Stimulated activated CD4-positive, alpha-beta T cell treated with anti-CD3 and anti-CD28 coated beads, TNF-alpha, amount 100 ng/mL, for 1 hour (primary cell): Measurements from ENCODE around the gene TMC5.
"Not testable (repeated sequence)": the region's sequence is repeated elsewhere in the genome, so short reads cannot be mapped to it uniquely, and the experiment has no call there.

Experiments used
- DNase-seq, 3 donors: peaks; one replicate each; pipeline ENCODE4 v3.0.0-alpha.2; 2020; ENCODE audit warnings: low read depth in 3 of 3, low spot score in 1 of 3

Gene TMC5

GRCh38 chr16:19417640-19418039 lies at the start of gene TMC5:
Gene TMC5, plus strand, starts transcription at chr16:19417883. Its CDS starts 22,156 bp downstream, at chr16:19440039.
- DNase-seq, result no peak

- DNase-seq, result not testable (repeated sequence)
These were observed 45.1 kb upstream of the TMC5 start for GRCh38 chr16:19372541-19372940.

GRCh38 chr16:19374402-19374801 lies 43.3 kb upstream of the TMC5 start:
- no peak for DNase-seq

GRCh38 chr16:19375561-19376158 lies 42.0 kb upstream of the TMC5 start:
- peak in 1 of 3 donors; percentile 3 for DNase-seq

DNA sequence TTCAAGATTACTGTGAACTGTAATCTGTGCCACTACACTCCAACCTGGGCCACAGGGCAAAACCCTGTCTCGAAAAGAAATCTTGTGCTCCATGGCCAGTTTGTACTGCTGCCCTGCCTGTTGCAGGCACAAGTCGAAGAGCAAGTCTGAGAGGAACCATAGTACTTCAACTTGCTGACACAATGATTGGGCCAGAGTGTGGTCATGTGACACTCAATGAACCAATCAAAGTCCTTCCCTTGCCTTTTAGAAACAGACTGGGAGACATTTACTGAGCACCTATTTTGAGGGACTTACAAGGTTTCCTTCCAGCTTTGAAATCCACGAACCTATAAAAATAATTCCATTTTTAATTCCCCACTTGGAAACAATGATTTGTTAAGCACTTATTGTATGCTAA lies 39.8 kb upstream of the TMC5 start:
- DNase-seq, result no peak

- DNase-seq, result no peak
These were observed 39.2 kb upstream of the TMC5 start for GRCh38 chr16:19378511-19378910.

DNA sequence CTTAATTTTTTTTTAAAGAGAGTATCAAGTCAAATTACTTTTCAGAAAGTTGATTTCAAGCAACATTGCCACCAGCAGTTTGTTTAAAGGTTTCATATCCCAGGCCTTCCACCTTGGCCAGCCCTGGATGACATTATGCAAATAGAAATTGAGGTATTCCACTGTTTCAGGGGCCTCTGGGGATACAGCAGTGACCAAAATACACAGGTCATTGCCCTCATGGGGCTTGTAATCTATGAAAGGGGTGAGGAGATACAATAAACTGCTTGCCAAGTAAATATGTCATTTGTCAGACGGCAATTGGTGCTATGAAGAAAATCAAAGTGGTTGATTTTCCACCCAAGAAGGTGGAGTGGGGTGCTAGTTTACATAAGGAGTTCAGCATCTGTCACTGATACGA lies 37.8 kb upstream of the TMC5 start:
- no peak for DNase-seq

DNA sequence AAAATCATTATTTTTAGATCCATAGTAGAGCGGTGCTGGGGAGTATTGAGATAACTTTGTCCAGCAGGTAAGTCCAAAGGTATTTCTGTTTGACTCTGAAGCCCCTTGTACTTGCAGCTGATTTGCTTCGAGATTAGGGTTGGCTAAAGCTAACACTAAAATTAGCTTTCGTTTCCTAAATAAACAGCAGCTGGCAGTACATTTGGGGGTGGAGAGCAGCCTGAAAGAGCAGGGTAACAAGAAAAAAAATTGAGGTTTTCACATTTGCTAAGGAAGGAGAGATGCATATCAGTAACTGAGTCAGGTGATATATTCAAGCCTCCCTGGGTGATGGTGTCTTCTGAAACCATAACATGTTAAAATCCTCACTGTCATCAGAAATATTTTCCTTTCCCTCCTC lies 37.4 kb upstream of the TMC5 start:
- no peak for DNase-seq

DNA sequence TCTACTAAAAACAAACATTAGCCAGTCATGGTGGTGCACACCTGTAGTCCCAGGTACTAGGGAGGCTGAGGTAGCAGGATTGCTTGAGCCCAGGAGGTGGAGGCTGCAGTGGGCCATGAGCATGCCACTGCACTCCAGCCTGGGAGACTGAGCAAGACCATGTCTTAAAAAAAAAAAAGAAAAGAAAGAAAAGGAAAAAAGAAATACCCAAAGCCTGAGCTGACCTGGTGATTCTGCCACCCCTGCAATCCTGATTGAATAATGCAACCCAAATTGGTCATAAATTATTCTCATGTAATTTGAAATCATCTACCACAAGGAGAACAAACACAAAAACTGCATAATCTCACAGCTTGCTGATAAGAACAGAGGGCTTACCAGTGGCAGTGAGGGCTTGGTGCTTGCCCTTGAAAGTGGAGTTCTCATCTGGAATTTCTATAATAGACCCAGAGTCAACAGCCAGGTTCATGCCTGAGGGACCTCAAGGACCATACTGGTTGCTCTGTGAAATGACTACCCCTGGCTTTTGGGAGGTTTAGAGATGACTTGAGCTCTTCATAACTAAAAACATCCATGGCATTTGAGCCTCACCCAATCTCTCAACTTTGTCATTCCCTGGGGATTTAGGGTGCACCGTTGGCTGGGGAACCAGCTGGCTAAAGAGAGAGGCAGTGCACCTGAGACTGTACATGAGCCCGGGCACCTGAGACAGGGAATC lies 35.4 kb upstream of the TMC5 start:
- no peak for DNase-seq

DNA sequence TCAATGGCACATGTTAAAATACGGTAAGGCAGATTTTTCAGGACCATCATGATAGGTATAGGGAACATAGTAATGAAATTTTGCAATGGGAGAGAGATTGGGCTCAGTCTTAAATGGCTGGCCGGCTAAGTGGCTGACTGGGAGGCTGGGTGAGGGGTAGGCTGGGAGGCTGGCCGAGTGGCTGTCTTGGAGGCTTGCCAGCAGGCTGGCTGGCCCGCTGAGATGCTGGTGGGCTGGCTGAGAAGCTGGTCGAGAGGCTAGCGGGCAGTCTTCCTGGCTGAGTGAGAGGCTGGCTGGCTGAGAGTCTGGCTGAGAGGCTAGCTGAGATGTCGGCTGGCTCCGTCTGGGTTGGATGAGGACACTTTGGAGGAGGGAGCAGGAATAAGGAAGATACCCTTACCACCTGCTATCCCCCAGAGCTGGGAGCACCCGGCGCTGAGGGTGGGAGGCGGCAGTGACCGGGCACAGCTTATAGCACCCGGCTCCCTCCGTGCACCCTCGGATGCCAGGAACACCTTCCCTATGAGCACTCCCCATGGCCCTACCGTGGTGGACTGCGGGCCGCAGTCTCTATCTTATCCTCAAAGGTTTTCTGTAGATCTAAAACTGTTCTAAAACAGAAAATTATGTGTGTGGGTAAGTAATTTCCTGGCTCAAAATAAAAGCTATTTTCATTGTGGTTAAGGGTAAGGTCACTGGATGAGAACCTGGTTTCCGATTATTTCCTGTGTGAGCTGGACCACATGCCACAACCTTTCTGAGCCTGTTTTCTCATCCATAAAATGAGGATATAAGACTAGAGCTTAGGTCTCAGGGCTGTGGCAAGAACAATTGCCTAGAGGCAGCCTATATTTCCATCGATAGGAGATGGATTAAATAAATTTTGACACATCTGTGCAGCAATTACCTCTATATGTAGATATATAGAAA lies 34.5 kb upstream of the TMC5 start:
- DNase-seq, result no peak

GRCh38 chr16:19384656-19385055 lies 33.0 kb upstream of the TMC5 start:
- no peak for DNase-seq

DNA sequence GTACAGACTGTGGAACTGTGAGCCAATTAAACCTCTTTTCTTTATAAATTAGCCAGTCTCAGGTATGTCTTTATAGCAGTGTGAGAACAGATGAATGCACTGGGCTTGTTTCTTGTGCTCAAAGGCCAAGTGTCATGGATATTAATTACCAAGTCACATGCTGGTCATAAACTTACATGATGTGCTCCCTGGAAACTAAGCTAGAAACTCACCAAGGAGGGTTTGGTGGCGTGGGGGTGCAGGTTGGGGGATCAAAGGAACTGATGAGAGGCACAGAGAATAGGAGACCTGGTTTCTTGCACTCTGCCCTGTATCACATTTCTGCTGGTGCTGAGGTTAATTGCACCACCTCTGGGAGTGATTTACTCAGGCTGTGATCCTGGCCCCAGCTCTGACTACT lies 31.2 kb upstream of the TMC5 start:
- DNase-seq, result no peak

GRCh38 chr16:19389246-19389645 lies 28.4 kb upstream of the TMC5 start:
- peak in 2 of 3 donors; percentile 2 for DNase-seq

GRCh38 chr16:19391185-19391776 lies 26.4 kb upstream of the TMC5 start:
- DNase-seq, result not testable (repeated sequence)

- no peak for DNase-seq
These were observed 25.3 kb upstream of the TMC5 start for GRCh38 chr16:19392352-19392751.

- no peak for DNase-seq
These were observed 24.2 kb upstream of the TMC5 start for GRCh38 chr16:19393226-19394111.

DNA sequence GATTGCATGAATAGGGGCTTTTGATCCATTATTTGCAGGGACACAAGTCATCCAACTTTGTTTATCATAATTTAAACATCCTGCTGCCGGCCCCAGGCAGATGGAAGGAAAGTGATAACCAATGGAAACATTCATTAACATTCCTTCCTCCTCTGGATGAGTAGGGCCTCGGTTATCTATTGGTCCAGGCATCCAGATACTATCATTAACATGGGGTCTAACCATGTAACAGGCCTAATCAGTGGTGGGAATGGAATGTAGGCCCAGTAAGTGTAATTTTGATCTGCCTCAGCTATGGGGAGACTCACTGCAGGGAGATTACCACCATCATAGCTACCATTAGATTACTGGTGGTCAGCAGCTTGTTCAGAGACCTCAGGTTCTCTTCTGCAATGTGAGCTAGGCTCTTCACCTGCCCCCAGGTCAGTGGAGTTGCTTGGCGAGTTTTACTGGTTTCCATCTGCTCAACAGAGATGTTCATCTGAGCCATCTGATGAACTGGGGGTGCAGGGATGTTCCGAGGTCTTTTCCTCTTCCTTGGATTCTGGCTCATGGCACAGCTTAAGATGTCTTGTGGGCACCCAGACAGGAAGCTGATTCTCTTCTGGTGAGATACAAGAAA lies 21.9 kb upstream of the TMC5 start:
- not testable (repeated sequence) for DNase-seq

DNA sequence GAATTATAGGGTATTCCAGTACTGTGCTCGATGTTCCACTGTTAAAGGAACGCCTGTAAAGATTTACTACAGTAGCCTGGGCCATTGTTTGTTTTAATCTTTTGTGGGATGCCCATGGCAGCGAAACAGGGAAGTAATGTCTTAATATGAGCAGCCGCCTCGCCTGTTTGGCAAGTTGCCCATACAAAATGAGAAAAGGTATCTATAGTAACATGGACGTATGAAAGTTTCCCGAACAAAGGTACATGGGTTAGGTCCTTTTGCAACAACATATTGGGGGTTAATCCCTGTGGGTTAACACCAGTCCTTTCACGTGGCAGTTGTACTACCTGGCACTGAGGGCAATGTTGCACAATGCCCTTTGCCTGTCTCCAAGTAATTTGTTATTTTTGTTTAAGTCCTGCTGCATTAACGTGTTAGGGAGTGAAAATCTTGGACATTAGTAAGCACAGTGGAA lies 21.1 kb upstream of the TMC5 start:
- DNase-seq, result no peak

- not testable (repeated sequence) for DNase-seq
These were observed 20.3 kb upstream of the TMC5 start for GRCh38 chr16:19397373-19397772.

DNA sequence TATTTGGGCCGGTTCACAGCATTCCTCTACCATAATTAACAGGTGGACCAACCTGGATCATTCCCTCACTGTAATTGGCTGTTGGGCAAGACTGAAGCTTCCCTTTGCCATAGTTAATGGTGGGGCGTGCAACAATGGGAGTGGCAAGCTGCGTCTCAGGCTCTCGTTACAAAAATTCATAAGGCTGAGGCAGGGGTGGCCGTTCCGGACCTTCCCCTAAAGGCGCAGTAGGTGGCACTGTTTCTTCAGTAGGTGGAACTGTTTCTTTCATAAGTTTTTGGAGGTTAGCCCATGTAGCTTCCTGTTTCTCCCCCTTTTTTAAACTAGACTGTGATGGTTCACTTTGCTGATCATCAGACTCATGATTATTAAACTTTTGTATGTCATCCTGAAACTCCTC lies 17.0 kb upstream of the TMC5 start:
- DNase-seq, result no peak
